Ishikawa (cell line): ENCODE data around the gene BAZ1B.

Experiments
- CEBPB ChIP-seq: IDR thresholded peaks from 2 replicates; pipeline ENCODE4 v1.6.1; 2012
- CREB1 ChIP-seq: IDR thresholded peaks from 2 replicates; pipeline ENCODE4 v1.6.1; 2012; ENCODE audit warnings: low read depth
- EP300 ChIP-seq: IDR thresholded peaks from 2 replicates; pipeline ENCODE4 v1.6.1; 2012; ENCODE audit warnings: borderline replicate concordance
- FOXM1 ChIP-seq: IDR thresholded peaks from 2 replicates; pipeline ENCODE4 v1.6.1; 2012; ENCODE audit warnings: low read depth, borderline replicate concordance
- NFIC ChIP-seq: IDR thresholded peaks from 2 replicates; pipeline ENCODE4 v1.6.1; 2012
- RAD21 ChIP-seq: IDR thresholded peaks from 2 replicates; pipeline ENCODE4 v1.6.1; 2012; ENCODE audit warnings: low read depth
- TAF1 ChIP-seq: IDR thresholded peaks from 2 replicates; pipeline ENCODE4 v1.6.1; 2012; ENCODE audit warnings: low read depth, mild to moderate bottlenecking
- TCF12 ChIP-seq: IDR thresholded peaks from 2 replicates; pipeline ENCODE4 v1.6.1; 2012; ENCODE audit warnings: low read depth
- TEAD4 ChIP-seq: IDR thresholded peaks from 2 replicates; pipeline ENCODE4 v1.6.1; 2012
- YY1 ChIP-seq: IDR thresholded peaks from 2 replicates; pipeline ENCODE4 v1.6.1; 2012; ENCODE audit warnings: low read depth
- ZBTB7A ChIP-seq: IDR thresholded peaks from 2 replicates; pipeline ENCODE4 v1.6.1; 2012; ENCODE audit warnings: low read depth
- TF ChIP-seq, protein P1 (sequence below): IDR thresholded peaks from 2 replicates; pipeline ENCODE4 v1.6.1; 2012
- TF ChIP-seq, protein P2 (sequence below): IDR thresholded peaks from 2 replicates; pipeline ENCODE4 v1.6.1; 2012; ENCODE audit warnings: low read depth, mild to moderate bottlenecking
- TF ChIP-seq, protein P3 (sequence below): IDR thresholded peaks from 2 replicates; pipeline ENCODE4 v1.6.1; 2012

DNA sequence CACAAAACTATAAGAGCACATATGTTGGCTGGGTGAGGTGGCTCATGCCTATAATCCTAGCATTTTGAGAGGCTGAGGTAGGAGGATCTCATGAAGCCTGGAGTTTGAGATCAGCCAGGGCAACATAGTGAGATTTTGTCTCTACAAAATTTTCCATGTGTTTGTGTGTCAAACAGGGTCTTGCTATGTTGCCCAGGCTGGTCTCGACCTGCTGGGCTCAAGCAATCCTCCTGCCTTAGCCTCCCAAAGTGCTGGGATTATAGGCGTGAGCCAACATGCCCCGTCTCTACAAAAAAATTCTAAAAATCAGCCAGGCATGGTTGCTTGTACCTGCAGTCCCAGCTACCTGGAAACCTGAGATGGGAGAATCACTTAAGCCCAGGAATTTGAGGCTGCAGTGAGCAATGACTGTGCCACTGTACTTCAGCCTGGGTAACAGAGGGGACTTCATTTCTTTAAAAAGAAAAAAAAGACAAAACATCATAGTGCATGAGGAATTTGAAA, 60.3 kb downstream of the BAZ1B start:
- TF ChIP-seq YY1, result no peak
- TF ChIP-seq, protein P1, sequence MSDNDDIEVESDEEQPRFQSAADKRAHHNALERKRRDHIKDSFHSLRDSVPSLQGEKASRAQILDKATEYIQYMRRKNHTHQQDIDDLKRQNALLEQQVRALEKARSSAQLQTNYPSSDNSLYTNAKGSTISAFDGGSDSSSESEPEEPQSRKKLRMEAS, result no peak
- TF ChIP-seq FOXM1, result no peak
- no peak for TF ChIP-seq EP300
- TF ChIP-seq, protein P2, sequence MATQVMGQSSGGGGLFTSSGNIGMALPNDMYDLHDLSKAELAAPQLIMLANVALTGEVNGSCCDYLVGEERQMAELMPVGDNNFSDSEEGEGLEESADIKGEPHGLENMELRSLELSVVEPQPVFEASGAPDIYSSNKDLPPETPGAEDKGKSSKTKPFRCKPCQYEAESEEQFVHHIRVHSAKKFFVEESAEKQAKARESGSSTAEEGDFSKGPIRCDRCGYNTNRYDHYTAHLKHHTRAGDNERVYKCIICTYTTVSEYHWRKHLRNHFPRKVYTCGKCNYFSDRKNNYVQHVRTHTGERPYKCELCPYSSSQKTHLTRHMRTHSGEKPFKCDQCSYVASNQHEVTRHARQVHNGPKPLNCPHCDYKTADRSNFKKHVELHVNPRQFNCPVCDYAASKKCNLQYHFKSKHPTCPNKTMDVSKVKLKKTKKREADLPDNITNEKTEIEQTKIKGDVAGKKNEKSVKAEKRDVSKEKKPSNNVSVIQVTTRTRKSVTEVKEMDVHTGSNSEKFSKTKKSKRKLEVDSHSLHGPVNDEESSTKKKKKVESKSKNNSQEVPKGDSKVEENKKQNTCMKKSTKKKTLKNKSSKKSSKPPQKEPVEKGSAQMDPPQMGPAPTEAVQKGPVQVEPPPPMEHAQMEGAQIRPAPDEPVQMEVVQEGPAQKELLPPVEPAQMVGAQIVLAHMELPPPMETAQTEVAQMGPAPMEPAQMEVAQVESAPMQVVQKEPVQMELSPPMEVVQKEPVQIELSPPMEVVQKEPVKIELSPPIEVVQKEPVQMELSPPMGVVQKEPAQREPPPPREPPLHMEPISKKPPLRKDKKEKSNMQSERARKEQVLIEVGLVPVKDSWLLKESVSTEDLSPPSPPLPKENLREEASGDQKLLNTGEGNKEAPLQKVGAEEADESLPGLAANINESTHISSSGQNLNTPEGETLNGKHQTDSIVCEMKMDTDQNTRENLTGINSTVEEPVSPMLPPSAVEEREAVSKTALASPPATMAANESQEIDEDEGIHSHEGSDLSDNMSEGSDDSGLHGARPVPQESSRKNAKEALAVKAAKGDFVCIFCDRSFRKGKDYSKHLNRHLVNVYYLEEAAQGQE, result no peak
- TF ChIP-seq CREB1, result no peak
- no peak for TF ChIP-seq RAD21
- TF ChIP-seq TEAD4, result no peak
- no peak for TF ChIP-seq TCF12
- TF ChIP-seq TAF1, result no peak
- TF ChIP-seq CEBPB, result no peak
- TF ChIP-seq ZBTB7A, result no peak
- TF ChIP-seq, protein P3, sequence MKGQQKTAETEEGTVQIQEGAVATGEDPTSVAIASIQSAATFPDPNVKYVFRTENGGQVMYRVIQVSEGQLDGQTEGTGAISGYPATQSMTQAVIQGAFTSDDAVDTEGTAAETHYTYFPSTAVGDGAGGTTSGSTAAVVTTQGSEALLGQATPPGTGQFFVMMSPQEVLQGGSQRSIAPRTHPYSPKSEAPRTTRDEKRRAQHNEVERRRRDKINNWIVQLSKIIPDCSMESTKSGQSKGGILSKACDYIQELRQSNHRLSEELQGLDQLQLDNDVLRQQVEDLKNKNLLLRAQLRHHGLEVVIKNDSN, result no peak
- no peak for TF ChIP-seq NFIC
